K562 (cell line): ENCODE measurements around the gene FAAP100. TPM values are rescaled to one million over a fixed set of nuclear protein-coding genes. Genes with fewer than 3 reads are reported as not detected.

Experiments
- ARHGAP35 ChIP-seq: fragments of 450-650 bp; IDR thresholded peaks from 2 replicates; pipeline ENCODE4 v1.6.1; 2018; ENCODE audit not compliant: partially characterized antibody
- ATF7 ChIP-seq: fragments of 450-650 bp; IDR thresholded peaks from 2 replicates; pipeline ENCODE4 v1.7.1; 2014; ENCODE audit warnings: mild to moderate bottlenecking, moderate library complexity
- DDX20 ChIP-seq: fragments of 450-650 bp; IDR thresholded peaks from 2 replicates; pipeline ENCODE4 v1.6.1; 2016; ENCODE audit warnings: missing genetic modification characterization, low read depth, mild to moderate bottlenecking, missing compliant biosample characterization, moderate library complexity
- GTF2E2 ChIP-seq: fragments of 200-800 bp; sonication (Bioruptor generic); IDR thresholded peaks from 2 replicates; pipeline ENCODE4 v1.6.1; 2016; ENCODE audit warnings: missing genetic modification characterization, missing compliant biosample characterization
- GTF2F1 ChIP-seq: IDR thresholded peaks from 2 replicates; pipeline ENCODE4 v1.6.1; 2011; ENCODE audit warnings: low read depth, low read length, improper control_type of control experiment
- NFIC ChIP-seq: fragments of 450-650 bp; IDR thresholded peaks from 2 replicates; pipeline ENCODE4 v1.6.1; 2017; ENCODE audit warnings: mild to moderate bottlenecking, inconsistent platforms
- SMAD4 ChIP-seq: fragments of 250-450 bp; sonication (Bioruptor Pico); conservative IDR thresholded peaks from 2 replicates; pipeline ENCODE4 v1.8.0; 2021; ENCODE audit warnings: inconsistent platforms, mild to moderate bottlenecking, moderate library complexity
- SNRNP70 ChIP-seq: fragments of 200-400 bp; formaldehyde crosslinking; optimal IDR thresholded peaks from 2 replicates; pipeline ENCODE3; 2017; ENCODE audit warnings: low read depth, low read length
- TEAD1 ChIP-seq, 2 experiments: fragments of 450-650 bp in 1 of 2; sonication (generic) in 1 of 2; formaldehyde crosslinking; IDR thresholded peaks; 2 replicates each; pipeline versions ENCODE4 v1.4.0 to v1.8.0; 2020 to 2022; ENCODE audit warnings: mild to moderate bottlenecking in 2 of 2, missing genetic modification reagents in 1 of 2
- ZFP1 ChIP-seq: fragments of 450-650 bp; formaldehyde crosslinking; IDR thresholded peaks from 2 replicates; pipeline ENCODE4 v1.4.0; 2020; ENCODE audit warnings: mild to moderate bottlenecking, mixed read lengths
- ZNF431 ChIP-seq: sonication (generic); formaldehyde crosslinking; IDR thresholded peaks from 2 replicates; pipeline ENCODE4 v1.8.0; 2022; ENCODE audit warnings: mild to moderate bottlenecking, missing genetic modification reagents
- polyA plus RNA-seq, 8 experiments: library from polyadenylated mRNA; depleted of rRNA in 4 of 8; stranded (reverse) in 5 of 8; unstranded in 3 of 8; fragments of >200 nt; fragmentation: Nextera tagmentation in 2 of 8; fragmentation: Illumina TruSeq in 1 of 8; extraction: Ambion mirVana in 2 of 8; extraction: Trizol in 1 of 8; gene quantifications; 2 replicates each; pipeline versions ENCODE4 v1.2.1 to v1.2.3, GENCODE V29; 2011 to 2014; ENCODE audit warnings: inconsistent platforms in 1 of 8, missing spikeins in 1 of 8
- total RNA-seq, 7 experiments: library from RNA; depleted of rRNA in 6 of 7; stranded (reverse); fragments of >200 nt in 6 of 7; fragmentation: Illumina TruSeq in 2 of 7; extraction: Trizol in 2 of 7; gene quantifications; 2 replicates each; pipeline versions ENCODE4 v1.2.1 to v1.2.3, GENCODE V29; 2011 to 2021; ENCODE audit warnings: low replicate concordance in 1 of 7
- TF ChIP-seq, protein P1 (sequence below): fragments of 250-450 bp; sonication (Bioruptor Pico); IDR thresholded peaks from 2 replicates; pipeline ENCODE4 v1.8.0; 2022; ENCODE audit warnings: inconsistent platforms, mild to moderate bottlenecking, moderate library complexity, borderline replicate concordance
- TF ChIP-seq, protein P2 (sequence below), 2 experiments: fragments of 450-650 bp; IDR thresholded peaks; 2 replicates each; pipeline ENCODE4 v1.6.1; 2016; ENCODE audit warnings: mild to moderate bottlenecking in 2 of 2, borderline replicate concordance in 1 of 2, low read depth in 1 of 2, moderate library complexity in 1 of 2
- TF ChIP-seq, protein P3 (sequence below): IDR thresholded peaks from 3 replicates; pipeline ENCODE4 v1.6.1; 2011; ENCODE audit warnings: borderline replicate concordance, mild to moderate bottlenecking, moderate library complexity; ENCODE audit not compliant: insufficient read length; ENCODE audit errors: extremely low read depth
- TF ChIP-seq, protein P4 (sequence below): fragments of 250-450 bp; sonication (Bioruptor Pico); IDR thresholded peaks from 2 replicates; pipeline ENCODE4 v1.8.0; 2021; ENCODE audit warnings: moderate library complexity, mild to moderate bottlenecking, inconsistent platforms

Gene FAAP100
- total and polyA plus RNA-seq, 9 of the 15 experiments (the other 6 are each of a cell fraction or from before 2014, with no cell fraction given) = 0.31 to 51.2 (median 12.6) TPM

- TF ChIP-seq DDX20 (no peak), ARHGAP35 (no peak), ATF7 (no peak), GTF2E2 (no peak), ZNF431 (CRISPR knock-in tag) (no peak), ZFP1 (CRISPR knock-in tag) (no peak), SMAD4 (CRISPR knock-in tag) (no peak), GTF2F1 (no peak), NFIC (0 out of 2 replicates have a peak, but pooled peaks have one; percentile 4), TEAD1 (CRISPR knock-in tag; IDR thresholded peaks at IDR 0.05) (peak in 1 of 2 experiments; percentile 62; a peak in 1 of 4 replicates), SNRNP70 (no peak)
- TF ChIP-seq, protein P1, sequence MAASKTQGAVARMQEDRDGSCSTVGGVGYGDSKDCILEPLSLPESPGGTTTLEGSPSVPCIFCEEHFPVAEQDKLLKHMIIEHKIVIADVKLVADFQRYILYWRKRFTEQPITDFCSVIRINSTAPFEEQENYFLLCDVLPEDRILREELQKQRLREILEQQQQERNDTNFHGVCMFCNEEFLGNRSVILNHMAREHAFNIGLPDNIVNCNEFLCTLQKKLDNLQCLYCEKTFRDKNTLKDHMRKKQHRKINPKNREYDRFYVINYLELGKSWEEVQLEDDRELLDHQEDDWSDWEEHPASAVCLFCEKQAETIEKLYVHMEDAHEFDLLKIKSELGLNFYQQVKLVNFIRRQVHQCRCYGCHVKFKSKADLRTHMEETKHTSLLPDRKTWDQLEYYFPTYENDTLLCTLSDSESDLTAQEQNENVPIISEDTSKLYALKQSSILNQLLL (CRISPR knock-in tag) = no peak
- TF ChIP-seq, protein P2, sequence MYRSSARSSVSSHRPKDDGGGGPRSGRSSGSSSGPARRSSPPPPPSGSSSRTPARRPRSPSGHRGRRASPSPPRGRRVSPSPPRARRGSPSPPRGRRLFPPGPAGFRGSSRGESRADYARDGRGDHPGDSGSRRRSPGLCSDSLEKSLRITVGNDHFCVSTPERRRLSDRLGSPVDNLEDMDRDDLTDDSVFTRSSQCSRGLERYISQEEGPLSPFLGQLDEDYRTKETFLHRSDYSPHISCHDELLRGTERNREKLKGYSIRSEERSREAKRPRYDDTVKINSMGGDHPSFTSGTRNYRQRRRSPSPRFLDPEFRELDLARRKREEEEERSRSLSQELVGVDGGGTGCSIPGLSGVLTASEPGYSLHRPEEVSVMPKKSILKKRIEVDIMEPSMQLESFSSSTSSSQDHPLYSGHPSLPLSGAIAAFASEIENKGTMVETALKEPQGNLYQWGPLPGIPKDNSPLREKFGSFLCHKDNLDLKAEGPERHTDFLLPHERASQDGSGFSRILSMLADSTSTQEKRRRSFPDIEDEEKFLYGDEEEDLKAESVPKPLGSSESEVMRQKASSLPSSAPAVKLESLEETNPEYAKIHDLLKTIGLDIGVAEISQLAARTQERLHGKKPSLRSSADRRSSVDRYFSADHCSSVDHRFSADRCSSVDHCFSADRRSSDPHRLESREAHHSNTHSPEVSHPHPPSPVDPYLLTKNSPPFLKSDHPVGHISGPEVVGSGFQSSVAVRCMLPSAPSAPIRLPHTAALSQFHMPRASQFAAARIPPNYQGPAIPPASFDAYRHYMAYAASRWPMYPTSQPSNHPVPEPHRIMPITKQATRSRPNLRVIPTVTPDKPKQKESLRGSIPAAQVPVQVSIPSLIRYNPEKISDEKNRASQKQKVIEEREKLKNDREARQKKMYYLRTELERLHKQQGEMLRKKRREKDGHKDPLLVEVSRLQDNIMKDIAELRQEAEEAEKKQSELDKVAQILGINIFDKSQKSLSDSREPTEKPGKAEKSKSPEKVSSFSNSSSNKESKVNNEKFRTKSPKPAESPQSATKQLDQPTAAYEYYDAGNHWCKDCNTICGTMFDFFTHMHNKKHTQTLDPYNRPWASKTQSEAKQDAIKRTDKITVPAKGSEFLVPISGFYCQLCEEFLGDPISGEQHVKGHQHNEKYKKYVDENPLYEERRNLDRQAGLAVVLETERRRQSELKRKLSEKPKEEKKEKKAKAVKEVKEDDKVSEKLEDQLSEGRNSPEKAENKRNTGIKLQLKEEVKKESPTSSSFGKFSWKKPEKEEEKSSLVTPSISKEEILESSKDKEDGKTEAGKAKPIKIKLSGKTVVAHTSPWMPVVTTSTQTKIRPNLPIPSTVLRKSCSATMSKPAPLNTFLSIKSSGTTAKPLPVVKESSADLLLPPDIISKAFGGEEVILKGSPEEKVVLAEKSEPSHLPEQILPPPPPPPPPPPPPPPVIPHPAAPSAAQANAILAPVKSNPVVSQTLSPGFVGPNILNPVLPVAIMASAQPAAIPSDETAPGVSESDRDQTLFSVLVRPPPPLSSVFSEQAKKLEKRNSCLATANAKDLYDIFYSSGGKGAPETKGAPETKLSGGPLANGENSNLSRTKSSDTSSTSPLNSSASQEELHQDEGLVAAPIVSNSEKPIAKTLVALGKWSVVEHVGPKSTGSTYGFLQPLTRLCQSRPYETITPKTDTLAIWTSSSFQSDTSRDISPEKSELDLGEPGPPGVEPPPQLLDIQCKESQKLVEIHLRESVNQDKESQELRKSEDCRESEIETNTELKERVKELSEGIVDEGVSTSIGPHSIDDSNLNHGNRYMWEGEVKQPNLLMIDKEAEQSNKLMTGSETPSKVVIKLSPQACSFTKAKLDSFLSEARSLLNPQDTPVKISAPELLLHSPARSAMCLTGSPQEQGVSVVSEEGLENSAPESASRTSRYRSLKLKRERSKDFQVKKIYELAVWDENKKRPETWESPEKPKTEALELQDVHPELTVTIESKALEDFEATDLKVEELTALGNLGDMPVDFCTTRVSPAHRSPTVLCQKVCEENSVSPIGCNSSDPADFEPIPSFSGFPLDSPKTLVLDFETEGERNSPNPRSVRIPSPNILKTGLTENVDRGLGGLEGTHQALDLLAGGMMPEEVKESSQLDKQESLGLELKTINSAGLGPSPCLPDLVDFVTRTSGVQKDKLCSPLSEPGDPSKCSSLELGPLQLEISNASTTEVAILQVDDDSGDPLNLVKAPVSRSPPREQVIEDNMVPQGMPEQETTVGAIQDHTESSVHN (IDR thresholded peaks at IDR 0.05; ENCODE audit: borderline replicate concordance in 1 of 2, low read depth in 1 of 2) = no peak
- TF ChIP-seq, protein P3, sequence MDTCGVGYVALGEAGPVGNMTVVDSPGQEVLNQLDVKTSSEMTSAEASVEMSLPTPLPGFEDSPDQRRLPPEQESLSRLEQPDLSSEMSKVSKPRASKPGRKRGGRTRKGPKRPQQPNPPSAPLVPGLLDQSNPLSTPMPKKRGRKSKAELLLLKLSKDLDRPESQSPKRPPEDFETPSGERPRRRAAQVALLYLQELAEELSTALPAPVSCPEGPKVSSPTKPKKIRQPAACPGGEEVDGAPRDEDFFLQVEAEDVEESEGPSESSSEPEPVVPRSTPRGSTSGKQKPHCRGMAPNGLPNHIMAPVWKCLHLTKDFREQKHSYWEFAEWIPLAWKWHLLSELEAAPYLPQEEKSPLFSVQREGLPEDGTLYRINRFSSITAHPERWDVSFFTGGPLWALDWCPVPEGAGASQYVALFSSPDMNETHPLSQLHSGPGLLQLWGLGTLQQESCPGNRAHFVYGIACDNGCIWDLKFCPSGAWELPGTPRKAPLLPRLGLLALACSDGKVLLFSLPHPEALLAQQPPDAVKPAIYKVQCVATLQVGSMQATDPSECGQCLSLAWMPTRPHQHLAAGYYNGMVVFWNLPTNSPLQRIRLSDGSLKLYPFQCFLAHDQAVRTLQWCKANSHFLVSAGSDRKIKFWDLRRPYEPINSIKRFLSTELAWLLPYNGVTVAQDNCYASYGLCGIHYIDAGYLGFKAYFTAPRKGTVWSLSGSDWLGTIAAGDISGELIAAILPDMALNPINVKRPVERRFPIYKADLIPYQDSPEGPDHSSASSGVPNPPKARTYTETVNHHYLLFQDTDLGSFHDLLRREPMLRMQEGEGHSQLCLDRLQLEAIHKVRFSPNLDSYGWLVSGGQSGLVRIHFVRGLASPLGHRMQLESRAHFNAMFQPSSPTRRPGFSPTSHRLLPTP = no peak
- TF ChIP-seq, protein P4, sequence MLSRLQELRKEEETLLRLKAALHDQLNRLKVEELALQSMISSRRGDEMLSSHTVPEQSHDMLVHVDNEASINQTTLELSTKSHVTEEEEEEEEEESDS (CRISPR knock-in tag) = no peak
Observed at GRCh38 chr17:81510785-81511553, 41.2 kb downstream of the FAAP100 start (continued).
